Neural cell (in vitro differentiated cells): Measurements from ENCODE around the gene CMPK2. TPM values are rescaled to one million over a fixed set of nuclear protein-coding genes. Genes with fewer than 3 reads are reported as not detected.

Experiments
- H2AFZ ChIP-seq: fragments of 200-600, 300-800 bp; sonication (generic), shearing (Covaris generic); 2 replicates; pipeline ENCODE4 v1.6.0; 2014; ENCODE audit warnings: low read depth, mild to moderate bottlenecking, antibody characterized with exemption, low read length, moderate library complexity
- H3F3A ChIP-seq: fragments of 200-600 bp; shearing (Covaris generic); 2 replicates; pipeline ENCODE4 v1.6.1; 2016; ENCODE audit warnings: mild to moderate bottlenecking, moderate library complexity, mixed read lengths, antibody characterized with exemption, low read length; ENCODE audit not compliant: insufficient read depth, poor library complexity, severe bottlenecking
- H3K27ac ChIP-seq: fragments of 200-600, 300-800 bp; sonication (generic), shearing (Covaris generic); 2 replicates; pipeline ENCODE4 v1.5.1; 2014; ENCODE audit warnings: mild to moderate bottlenecking, low read length, moderate library complexity
- H3K27me3 ChIP-seq: fragments of 300-800, 200-600 bp; sonication (generic), shearing (Covaris generic); 2 replicates; pipeline ENCODE4 v1.6.0; 2014; ENCODE audit warnings: mild to moderate bottlenecking, low read depth, low read length, moderate library complexity; ENCODE audit not compliant: insufficient read depth
- H3K36me3 ChIP-seq: fragments of 300-800, 200-600 bp; sonication (generic), shearing (Covaris generic); 2 replicates; pipeline ENCODE4 v1.5.1; 2014; ENCODE audit warnings: mild to moderate bottlenecking, antibody characterized with exemption, low read length, moderate library complexity; ENCODE audit not compliant: insufficient read depth
- H3K4me2 ChIP-seq: fragments of 300-800, 200-600 bp; sonication (generic), shearing (Covaris generic); 2 replicates; pipeline ENCODE4 v1.6.0; 2014; ENCODE audit warnings: mild to moderate bottlenecking, low read length
- H3K4me3 ChIP-seq: fragments of 300-800, 200-600 bp; sonication (generic), shearing (Covaris generic); 2 replicates; pipeline ENCODE4 v1.5.1; 2014; ENCODE audit warnings: mild to moderate bottlenecking, low read length, moderate library complexity
- H3K79me2 ChIP-seq: fragments of 200-600 bp; shearing (Covaris generic); replicated peaks from 2 replicates; pipeline ENCODE4 v1.6.0; 2014; ENCODE audit warnings: mild to moderate bottlenecking, low read length, moderate library complexity; ENCODE audit not compliant: insufficient read depth
- H3K9ac ChIP-seq: fragments of 300-800, 200-600 bp; sonication (generic), shearing (Covaris generic); 2 replicates; pipeline ENCODE4 v1.6.1; 2016; ENCODE audit warnings: mild to moderate bottlenecking, low read length, mixed read lengths
- H3K9me2 ChIP-seq: fragments of 200-600 bp; shearing (Covaris generic); 2 replicates; pipeline ENCODE4 v1.6.1; 2016; ENCODE audit warnings: mild to moderate bottlenecking, low read length, mixed read lengths; ENCODE audit not compliant: insufficient read depth
- H3K9me3 ChIP-seq: fragments of 200-600, 300-800 bp; sonication (generic), shearing (Covaris generic); 2 replicates; pipeline ENCODE4 v1.6.1; 2016; ENCODE audit warnings: mild to moderate bottlenecking, mixed run types, low read length, moderate library complexity, mixed read lengths
- H4K20me1 ChIP-seq: fragments of 200-600 bp; shearing (Covaris generic); 2 replicates; pipeline ENCODE4 v1.6.1; 2016; ENCODE audit warnings: mild to moderate bottlenecking, mixed run types; ENCODE audit not compliant: insufficient read depth
- CTCF ChIP-seq: fragments of 450-650 bp; IDR thresholded peaks from 2 replicates; pipeline ENCODE4 v1.5.1; 2014; ENCODE audit warnings: antibody characterized with exemption, mild to moderate bottlenecking, moderate library complexity; ENCODE audit not compliant: poor library complexity, severe bottlenecking
- EP300 ChIP-seq: fragments of 450-650 bp; conservative IDR thresholded peaks from 2 replicates; pipeline ENCODE4 v1.6.1; 2014; ENCODE audit warnings: antibody characterized with exemption, mild to moderate bottlenecking, moderate library complexity; ENCODE audit not compliant: poor library complexity, severe bottlenecking
- EZH2 ChIP-seq: fragments of 200-600, 300-800 bp; shearing (Covaris generic), sonication (generic); IDR thresholded peaks from 2 replicates; pipeline ENCODE4 v1.6.1; 2014; ENCODE audit warnings: antibody characterized with exemption, low read length, borderline replicate concordance, mild to moderate bottlenecking; ENCODE audit not compliant: insufficient read depth, poor library complexity, severe bottlenecking
- MXI1 ChIP-seq: fragments of 450-650 bp; conservative IDR thresholded peaks from 2 replicates; pipeline ENCODE4 v1.6.1; 2014; ENCODE audit warnings: antibody characterized with exemption, mild to moderate bottlenecking; ENCODE audit not compliant: poor library complexity, severe bottlenecking
- POLR2AphosphoS5 ChIP-seq: IDR thresholded peaks from 2 replicates; pipeline ENCODE4 v1.6.1; 2012
- RAD21 ChIP-seq: fragments of 450-650 bp; conservative IDR thresholded peaks from 2 replicates; pipeline ENCODE4 v1.6.1; 2014; ENCODE audit warnings: antibody characterized with exemption, mild to moderate bottlenecking, moderate library complexity
- SMC3 ChIP-seq: fragments of 450-650 bp; conservative IDR thresholded peaks from 2 replicates; pipeline ENCODE4 v1.6.1; 2014; ENCODE audit warnings: antibody characterized with exemption, mild to moderate bottlenecking, moderate library complexity; ENCODE audit not compliant: poor library complexity
- TAF1 ChIP-seq: IDR thresholded peaks from 2 replicates; pipeline ENCODE4 v1.6.1; 2012; ENCODE audit warnings: low read depth
- polyA plus RNA-seq: library from polyadenylated mRNA; depleted of rRNA; stranded (reverse); fragments of >200 nt; gene quantifications from 2 replicates; pipeline ENCODE4 v1.2.3, GENCODE V29; 2014
- TF ChIP-seq, protein P1 (sequence below): IDR thresholded peaks from 2 replicates; pipeline ENCODE4 v1.6.1; 2012; ENCODE audit warnings: borderline replicate concordance

The CMPK2 gene
- polyA plus RNA-seq, 1 donor from 2014 or later = 6.5 TPM

- Histone ChIP-seq H2AFZ (no peak overlapping the region), H3K9me2 (no peaks in the 10 kb centered on the region), H3K4me2 (no peak overlapping the region), H3F3A (no peaks in the 10 kb centered on the region), H3K27ac (no peak overlapping the region), H3K9me3 (no peaks in the 10 kb centered on the region), H3K4me3 (no peak overlapping the region), H3K79me2 (no peaks in the 10 kb centered on the region), H3K36me3 (no peaks in the 10 kb centered on the region), H4K20me1 (no peaks in the 10 kb centered on the region), H3K9ac (no peak overlapping the region), H3K27me3 (no peaks in the 10 kb centered on the region)
- TF ChIP-seq EZH2 (no peak), SMC3 (no peak), MXI1 (no peak), TAF1 (no peak), EP300 (no peak), POLR2AphosphoS5 (no peak), CTCF (no peak), RAD21 (no peak)
- TF ChIP-seq, protein P1, sequence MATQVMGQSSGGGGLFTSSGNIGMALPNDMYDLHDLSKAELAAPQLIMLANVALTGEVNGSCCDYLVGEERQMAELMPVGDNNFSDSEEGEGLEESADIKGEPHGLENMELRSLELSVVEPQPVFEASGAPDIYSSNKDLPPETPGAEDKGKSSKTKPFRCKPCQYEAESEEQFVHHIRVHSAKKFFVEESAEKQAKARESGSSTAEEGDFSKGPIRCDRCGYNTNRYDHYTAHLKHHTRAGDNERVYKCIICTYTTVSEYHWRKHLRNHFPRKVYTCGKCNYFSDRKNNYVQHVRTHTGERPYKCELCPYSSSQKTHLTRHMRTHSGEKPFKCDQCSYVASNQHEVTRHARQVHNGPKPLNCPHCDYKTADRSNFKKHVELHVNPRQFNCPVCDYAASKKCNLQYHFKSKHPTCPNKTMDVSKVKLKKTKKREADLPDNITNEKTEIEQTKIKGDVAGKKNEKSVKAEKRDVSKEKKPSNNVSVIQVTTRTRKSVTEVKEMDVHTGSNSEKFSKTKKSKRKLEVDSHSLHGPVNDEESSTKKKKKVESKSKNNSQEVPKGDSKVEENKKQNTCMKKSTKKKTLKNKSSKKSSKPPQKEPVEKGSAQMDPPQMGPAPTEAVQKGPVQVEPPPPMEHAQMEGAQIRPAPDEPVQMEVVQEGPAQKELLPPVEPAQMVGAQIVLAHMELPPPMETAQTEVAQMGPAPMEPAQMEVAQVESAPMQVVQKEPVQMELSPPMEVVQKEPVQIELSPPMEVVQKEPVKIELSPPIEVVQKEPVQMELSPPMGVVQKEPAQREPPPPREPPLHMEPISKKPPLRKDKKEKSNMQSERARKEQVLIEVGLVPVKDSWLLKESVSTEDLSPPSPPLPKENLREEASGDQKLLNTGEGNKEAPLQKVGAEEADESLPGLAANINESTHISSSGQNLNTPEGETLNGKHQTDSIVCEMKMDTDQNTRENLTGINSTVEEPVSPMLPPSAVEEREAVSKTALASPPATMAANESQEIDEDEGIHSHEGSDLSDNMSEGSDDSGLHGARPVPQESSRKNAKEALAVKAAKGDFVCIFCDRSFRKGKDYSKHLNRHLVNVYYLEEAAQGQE = no peak
Observed at GRCh38 chr2:6810961-6811360, 54.7 kb downstream of the CMPK2 start.

- no peaks in the 10 kb centered on the region for H3K9me2 ChIP-seq
- H3K36me3 ChIP-seq = no peaks in the 10 kb centered on the region
- H3K27me3 ChIP-seq = no peaks in the 10 kb centered on the region
- TF ChIP-seq CTCF (no peak), RAD21 (no peak), EP300 (no peak), MXI1 (no peak), TAF1 (no peak), POLR2AphosphoS5 (no peak), SMC3 (no peak)
- no peaks in the 10 kb centered on the region for H3K79me2 ChIP-seq
- H3K27ac ChIP-seq = no peak overlapping the region
- H3K9me3 ChIP-seq = no peaks in the 10 kb centered on the region
- no peak overlapping the region for H3K9ac ChIP-seq
- H3F3A ChIP-seq = no peaks in the 10 kb centered on the region
- no peak overlapping the region for H2AFZ ChIP-seq
- no peak overlapping the region for H3K4me3 ChIP-seq
- H4K20me1 ChIP-seq = no peaks in the 10 kb centered on the region
- no peak overlapping the region for H3K4me2 ChIP-seq
Observed at GRCh38 chr2:6808426-6808825, 57.3 kb downstream of the CMPK2 start.
